ENCODE data around the gene RIPK1.
"Not testable (repeated sequence)": the region's sequence is repeated elsewhere in the genome, so short reads cannot be mapped to it uniquely, and the experiment has no call there.

Gene RIPK1

DNA sequence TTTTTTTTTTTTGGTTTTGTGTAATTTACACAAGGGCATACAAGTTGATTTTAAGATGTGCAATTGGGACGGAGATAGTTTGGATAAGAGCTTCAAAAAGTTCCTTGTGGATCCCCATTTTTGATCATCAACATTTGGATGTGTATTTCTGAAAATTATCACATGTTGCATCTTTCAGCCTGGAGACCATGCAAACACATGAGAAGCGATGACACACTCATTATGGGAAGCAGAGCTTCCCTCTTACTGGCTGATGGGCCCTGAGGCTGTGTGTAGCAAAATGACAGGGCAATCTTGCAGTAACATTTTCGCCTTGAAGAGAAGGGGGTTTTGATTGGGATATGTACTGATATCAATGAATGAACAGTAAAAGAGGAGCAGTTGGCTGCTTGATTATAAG lies 22.0 kb upstream of the RIPK1 start:
- no peak for DNase-seq

DNA sequence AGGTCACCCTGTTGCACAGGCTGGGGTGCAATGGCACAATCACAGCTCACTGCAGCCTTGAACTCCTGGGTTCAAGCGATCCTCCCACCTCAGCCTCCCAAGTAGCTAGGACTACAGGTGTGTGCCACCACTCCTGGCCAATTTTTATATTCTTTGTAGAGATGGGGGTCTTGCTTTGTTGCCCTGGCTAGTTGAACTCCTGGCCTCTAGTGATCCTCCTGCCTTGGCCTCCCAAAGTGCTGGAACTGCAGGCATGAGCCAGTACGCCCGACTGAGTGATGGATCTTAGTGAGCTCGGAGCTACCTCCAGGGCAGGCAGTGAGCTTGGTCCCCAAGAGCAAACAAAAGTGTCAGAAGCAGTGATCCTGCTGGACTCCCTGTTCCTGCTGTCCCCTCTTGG lies 20.3 kb upstream of the RIPK1 start:
- DNase-seq: not testable (repeated sequence)

- DNase-seq: no peak
Observed at GRCh38 chr6:3052481-3053230, 15.6 kb upstream of the RIPK1 start.

GRCh38 chr6:3053231-3053508 lies 15.1 kb upstream of the RIPK1 start:
- DNase-seq: no peak

DNA sequence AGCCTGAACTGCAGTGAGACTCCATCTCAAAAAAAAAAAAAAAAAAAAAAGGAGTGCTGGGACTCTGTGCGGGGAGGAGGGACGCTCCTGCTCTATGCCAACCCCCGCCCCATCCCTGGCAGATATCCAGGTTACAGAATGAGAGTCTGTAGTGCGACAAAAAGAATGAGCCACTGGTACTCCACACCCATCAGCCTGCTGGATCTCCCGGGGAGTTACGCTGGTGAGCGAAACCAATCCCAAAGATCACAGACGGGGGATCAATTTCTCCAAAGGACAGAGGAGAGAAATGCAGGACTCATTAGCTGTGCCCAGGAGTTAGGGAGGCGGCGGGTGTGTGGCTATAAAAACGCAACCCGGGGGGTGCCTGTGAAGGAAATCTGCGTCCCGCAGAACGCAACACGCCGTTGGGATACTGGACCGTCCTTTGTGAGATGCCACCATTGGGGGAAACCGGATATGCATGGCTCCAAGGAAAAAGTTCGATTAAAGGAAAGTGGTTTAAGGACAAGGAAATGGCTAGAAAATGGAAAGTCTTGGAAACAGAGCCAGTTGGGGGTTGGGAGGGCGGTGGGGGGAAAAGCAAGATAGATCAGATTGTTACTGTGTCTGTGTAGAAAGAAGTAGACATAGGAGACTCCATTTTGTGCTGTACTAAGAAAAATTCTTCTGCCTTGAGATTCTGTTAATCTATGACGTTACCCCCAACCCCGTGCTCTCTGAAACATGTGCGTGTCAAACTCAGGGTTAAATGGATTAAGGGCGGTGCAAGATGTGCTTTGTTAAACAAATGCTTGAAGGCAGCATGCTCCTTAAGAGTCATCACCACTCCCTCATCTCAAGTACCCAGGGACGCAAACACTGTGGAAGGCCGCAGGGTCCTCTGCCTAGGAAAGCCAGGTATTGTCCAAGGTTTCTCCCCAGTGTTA lies 13.8 kb upstream of the RIPK1 start:
- not testable (repeated sequence) for DNase-seq

GRCh38 chr6:3055158-3055499 lies 13.2 kb upstream of the RIPK1 start:
- not testable (repeated sequence) for DNase-seq

GRCh38 chr6:3057063-3057770 lies 11.1 kb upstream of the RIPK1 start:
- DNase-seq: no peak

GRCh38 chr6:3058957-3059356 lies 9.3 kb upstream of the RIPK1 start:
- DNase-seq: no peak

GRCh38 chr6:3060092-3060491 lies 8.2 kb upstream of the RIPK1 start:
- DNase-seq: not testable (repeated sequence)

DNA sequence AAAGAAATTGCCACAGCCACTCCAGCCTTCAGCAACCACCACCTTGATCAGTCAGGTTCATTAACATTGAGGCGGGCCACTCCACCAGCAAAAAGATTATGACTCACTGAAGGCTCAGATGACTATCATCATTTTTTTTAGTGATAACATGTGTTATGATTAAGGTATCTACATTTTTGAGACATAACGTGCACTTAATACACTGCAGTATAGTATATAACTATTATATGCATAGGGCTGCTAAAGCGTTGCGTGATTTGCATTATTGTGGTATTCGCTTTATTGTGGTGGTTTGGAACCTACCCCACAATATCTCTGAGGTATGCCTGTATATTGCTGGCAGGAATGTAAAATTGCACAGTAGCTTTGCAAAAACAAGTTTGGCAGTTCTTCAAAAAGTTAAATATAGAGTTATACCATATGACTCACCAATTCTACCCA lies 6.8 kb upstream of the RIPK1 start:
- DNase-seq: no peak

DNA sequence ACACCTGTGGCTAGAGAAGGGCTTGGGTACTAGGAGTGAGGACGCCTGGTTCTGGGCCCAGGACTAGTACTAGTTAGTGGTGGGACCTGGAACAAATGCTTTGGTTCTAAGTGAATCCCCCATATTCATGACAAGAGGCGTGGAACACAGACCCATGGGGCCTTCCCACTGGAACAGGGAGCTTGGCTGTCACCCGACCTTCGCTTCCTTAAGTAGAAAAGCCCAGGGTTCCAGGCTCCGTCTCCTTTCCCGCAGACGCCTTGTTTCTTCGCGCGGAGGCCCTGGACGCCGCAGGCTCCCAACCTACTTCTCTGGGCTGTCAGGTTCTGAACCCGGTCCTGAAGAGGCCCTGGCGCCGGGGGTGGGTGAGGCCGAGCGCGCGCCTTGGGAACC lies 5.0 kb upstream of the RIPK1 start:
- DNase-seq: not testable (repeated sequence)

GRCh38 chr6:3063733-3064700 lies 4.3 kb upstream of the RIPK1 start:
- DNase-seq: peak; percentile 95

- no peak for DNase-seq
Observed at GRCh38 chr6:3071568-3071967, 3.3 kb downstream of the RIPK1 start.

DNA sequence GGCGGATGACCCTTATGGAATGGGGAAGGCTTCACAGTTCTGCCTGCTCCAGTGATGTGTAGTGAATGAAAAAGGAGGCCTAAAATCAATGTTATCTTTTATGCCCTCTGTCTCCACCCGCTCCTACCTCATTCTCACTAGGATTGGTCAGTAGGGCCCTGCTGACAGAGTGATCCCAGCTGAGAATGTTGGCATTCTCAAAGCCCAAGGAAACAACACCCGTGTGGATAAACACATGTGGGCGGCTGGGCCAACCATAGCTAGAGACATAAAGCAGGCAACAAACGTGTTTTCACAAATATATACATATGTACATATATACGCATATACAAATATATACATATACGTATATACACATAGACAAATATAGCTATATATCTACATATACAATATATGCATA lies 4.5 kb downstream of the RIPK1 start:
- DNase-seq: no peak

DNA sequence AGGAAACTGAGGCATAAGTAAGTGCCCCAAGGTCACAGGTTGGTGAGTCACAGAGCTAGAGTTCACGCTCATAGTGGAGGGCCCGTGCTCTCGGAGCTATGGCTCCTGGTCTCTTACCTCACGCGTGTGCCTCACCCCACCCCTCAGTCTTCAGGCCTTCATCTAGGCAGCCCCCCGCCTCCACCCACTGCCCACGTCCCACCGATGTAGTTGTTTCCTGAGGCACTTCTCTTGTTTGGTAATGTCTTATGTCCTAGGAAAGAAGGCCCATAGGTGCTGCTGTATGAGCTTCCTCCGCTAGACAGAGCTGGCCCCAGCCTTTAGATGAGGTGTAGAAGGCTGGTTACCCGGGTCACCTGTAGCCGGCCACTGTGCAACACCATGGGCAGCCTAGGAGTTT lies 5.1 kb downstream of the RIPK1 start:
- DNase-seq: no peak

DNA sequence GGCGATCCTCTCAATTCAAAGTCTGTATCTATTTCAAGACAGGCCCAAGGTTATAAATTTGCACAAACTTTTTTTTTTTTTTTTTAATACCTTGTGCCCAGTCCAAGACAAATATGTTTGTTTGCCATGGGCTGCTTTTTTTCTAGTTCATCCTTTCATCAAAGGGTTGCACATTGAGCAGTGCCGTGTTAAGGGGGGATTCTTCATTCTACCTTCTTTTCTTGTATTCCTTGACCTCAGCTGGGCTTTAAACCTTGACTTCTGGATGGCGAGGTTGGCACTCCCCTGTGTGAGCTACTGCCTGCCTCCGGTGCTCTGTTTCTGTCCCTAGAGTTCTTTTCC lies 7.4 kb downstream of the RIPK1 start:
- DNase-seq: no peak

DNA sequence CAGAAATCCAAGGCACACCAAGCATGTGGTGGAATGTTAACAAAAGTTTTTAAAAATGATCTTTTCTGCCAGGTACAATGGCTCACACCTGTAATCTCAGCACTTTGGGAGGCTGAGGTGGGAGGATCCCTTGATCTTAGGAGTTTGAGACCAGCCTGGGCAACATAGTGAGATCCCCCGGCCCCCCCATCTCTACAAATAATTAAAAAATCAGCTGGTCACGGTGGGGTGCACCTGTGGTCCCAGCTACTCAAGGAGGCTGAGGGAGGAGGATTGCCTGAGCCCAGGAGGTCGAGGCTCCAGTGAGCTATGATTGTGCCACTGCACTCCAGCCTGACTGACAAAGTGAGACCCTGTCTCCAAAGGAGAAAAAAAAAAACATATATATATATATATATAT lies 8.0 kb downstream of the RIPK1 start:
- DNase-seq: no peak

- no peak for DNase-seq
Observed at GRCh38 chr6:3077430-3077829, 9.1 kb downstream of the RIPK1 start.

DNA sequence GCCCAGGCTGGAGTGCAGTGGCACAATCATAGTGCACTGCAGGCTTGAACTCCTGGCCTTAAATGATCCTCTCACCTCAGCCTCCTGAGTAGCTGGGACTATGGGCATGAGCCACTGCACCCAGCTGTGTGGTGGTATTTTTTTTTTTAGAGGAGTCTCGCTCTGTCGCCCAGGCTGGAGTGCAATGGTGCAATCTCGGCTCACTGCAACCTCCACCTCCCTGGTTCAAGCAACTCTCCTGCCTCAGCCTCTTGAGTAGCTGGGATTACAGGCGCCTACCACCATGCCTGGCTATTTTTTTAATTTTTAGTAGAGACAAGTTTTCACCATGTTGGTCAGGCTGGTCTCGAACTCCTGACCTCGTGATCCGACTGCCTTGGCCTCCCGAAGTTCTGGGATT lies 10.7 kb downstream of the RIPK1 start:
- DNase-seq: not testable (repeated sequence)

- no peak for DNase-seq
Observed at GRCh38 chr6:3079682-3080081, 11.4 kb downstream of the RIPK1 start.

GRCh38 chr6:3081960-3082359 lies 13.7 kb downstream of the RIPK1 start:
- no peak for DNase-seq

DNA sequence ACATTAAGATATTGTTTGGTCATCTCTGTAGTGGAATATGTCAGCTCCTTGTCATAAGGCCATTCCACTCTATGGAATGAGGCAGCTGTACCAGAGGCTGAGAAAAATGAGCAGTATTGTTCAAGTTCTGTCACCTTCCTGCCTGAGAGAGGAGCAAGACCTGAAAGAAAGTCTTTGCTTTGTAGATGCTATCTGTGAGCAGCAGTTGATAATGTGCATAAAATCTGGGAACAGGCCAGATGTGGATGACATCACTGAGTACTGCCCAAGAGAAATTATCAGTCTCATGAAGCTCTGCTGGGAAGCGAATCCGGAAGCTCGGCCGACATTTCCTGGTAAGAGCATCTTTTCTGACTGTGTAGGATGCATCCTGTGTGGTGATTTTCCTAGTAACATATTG lies 16.8 kb downstream of the RIPK1 start:
- DNase-seq: no peak

Measured in CD4-positive, alpha-beta T cell treated with Interleukin-12 subunit alpha and Interleukin-12 subunit beta, for 1 hour (primary cell).